Mucosa of descending colon (tissue), 3 donors: ENCODE data around the gene RBBP8NL. TPM values are rescaled to one million over a fixed set of nuclear protein-coding genes. Genes with fewer than 3 reads are reported as not detected.

Experiments used
- ATAC-seq: fragments of 200-7000 bp; cut with Tn5 transposase; one replicate; pipeline ENCODE4 v1.9.1; 2020; ENCODE audit warnings: mild to moderate bottlenecking, moderate library complexity
- DNase-seq, 3 donors: peaks; one replicate each; pipeline ENCODE4 v3.0.0-alpha.2; 2020
- H3K36me3 ChIP-seq: fragments of 200-600 bp; one replicate; pipeline ENCODE4 v1.8.0; 2021; ENCODE audit warnings: low read depth, mild to moderate bottlenecking
- H3K4me1 ChIP-seq: fragments of 200-600 bp; one replicate; pipeline ENCODE4 v1.8.0; 2021; ENCODE audit warnings: low read depth, mild to moderate bottlenecking
- H3K4me3 ChIP-seq: fragments of 200-600 bp; one replicate; pipeline ENCODE4 v1.8.0; 2021; ENCODE audit warnings: mild to moderate bottlenecking
- H3K9me3 ChIP-seq: fragments of 200-600 bp; one replicate; pipeline ENCODE4 v1.8.0; 2021; ENCODE audit warnings: mild to moderate bottlenecking
- intact Hi-C, 2 donors: fragments of 100-400 bp; cut with DNase I in 1 of 2; cut with micrococcal nuclease in 1 of 2; formaldehyde crosslinking; loops; one replicate each; pipeline versions ENCODE4 v1.11.0 to v1.11.1; 2022; cut with DNase I, micrococcal nuclease
- total RNA-seq, 3 donors: library from RNA; stranded (reverse); fragmentation: NEBNext Ultra II Directional in 2 of 3; extraction: Animal tissue kit (Norgen Biotek cat#: 25700) in 2 of 3; gene quantifications; one replicate each; pipeline versions ENCODE4 v1.2.1 to v1.2.4, GENCODE V29; 2021 to 2023
- TF ChIP-seq, protein P1 (sequence below): fragments of 200-600 bp; IDR thresholded peaks from one replicate; pipeline ENCODE4 v1.8.0; 2022; ENCODE audit warnings: antibody characterized with exemption, mild to moderate bottlenecking
- donor health status: DM: no; HTN: no; CAD: no; lungs with moderate emphysema.
- donor health status: DM: no; HTN: no; CAD: no.
- donor health status: DM: no; HTN: yes; CAD: no.

The RBBP8NL gene
- total RNA-seq, 3 donors from 2014 or later, result 2.3 to 7.0 (median 5.1) TPM

- peak; percentile 72 for ATAC-seq
- TF ChIP-seq, protein P1, sequence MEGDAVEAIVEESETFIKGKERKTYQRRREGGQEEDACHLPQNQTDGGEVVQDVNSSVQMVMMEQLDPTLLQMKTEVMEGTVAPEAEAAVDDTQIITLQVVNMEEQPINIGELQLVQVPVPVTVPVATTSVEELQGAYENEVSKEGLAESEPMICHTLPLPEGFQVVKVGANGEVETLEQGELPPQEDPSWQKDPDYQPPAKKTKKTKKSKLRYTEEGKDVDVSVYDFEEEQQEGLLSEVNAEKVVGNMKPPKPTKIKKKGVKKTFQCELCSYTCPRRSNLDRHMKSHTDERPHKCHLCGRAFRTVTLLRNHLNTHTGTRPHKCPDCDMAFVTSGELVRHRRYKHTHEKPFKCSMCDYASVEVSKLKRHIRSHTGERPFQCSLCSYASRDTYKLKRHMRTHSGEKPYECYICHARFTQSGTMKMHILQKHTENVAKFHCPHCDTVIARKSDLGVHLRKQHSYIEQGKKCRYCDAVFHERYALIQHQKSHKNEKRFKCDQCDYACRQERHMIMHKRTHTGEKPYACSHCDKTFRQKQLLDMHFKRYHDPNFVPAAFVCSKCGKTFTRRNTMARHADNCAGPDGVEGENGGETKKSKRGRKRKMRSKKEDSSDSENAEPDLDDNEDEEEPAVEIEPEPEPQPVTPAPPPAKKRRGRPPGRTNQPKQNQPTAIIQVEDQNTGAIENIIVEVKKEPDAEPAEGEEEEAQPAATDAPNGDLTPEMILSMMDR, result peak; percentile 33
- Histone ChIP-seq H3K4me1 (peaks cover 5% of the 10 kb centered on the region), H3K9me3 (no peaks in the 10 kb centered on the region), H3K36me3 (no peaks in the 10 kb centered on the region), H3K4me3 (no peak overlapping the region)
- DNase-seq, result peak in 2 of 3 donors; percentile 46 to 48
- intact Hi-C loops, result no loop called here
These were observed 22.8 kb upstream of the RBBP8NL start for GRCh38 chr20:62449951-62450691.

DNA sequence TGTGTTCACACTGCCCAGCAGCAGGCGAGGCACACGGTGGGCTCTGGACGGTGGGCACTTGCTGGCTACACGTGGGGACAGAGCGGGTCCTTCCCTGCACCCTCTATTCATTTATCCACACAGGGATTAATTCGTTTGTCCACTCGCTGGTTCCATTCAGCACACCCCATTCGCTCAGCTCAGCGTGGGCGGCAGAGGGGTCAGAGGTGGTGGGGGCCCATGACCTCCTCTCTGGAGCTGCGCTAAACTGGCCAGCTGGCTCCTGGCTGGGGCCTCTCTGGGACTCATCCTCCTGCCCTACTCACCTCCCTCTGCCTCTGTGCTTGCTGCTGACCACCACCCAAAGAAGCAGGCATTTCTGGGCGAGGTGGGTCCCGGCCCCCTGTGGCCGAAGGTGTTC lies 21.4 kb upstream of the RBBP8NL start:
- Histone ChIP-seq H3K36me3 (no peaks in the 10 kb centered on the region), H3K4me3 (no peak overlapping the region), H3K9me3 (no peaks in the 10 kb centered on the region), H3K4me1 (peaks cover 5% of the 10 kb centered on the region)
- TF ChIP-seq, protein P1, result no peak
- intact Hi-C loops, result no loop called here
- ATAC-seq (no peak), DNase-seq (no peak)

GRCh38 chr20:62448038-62448437 lies 20.7 kb upstream of the RBBP8NL start:
- TF ChIP-seq, protein P1, result no peak
- DNase-seq, result no peak
- intact Hi-C loops, result no loop called here
- Histone ChIP-seq H3K9me3 (no peaks in the 10 kb centered on the region), H3K4me1 (peaks cover 5% of the 10 kb centered on the region), H3K4me3 (no peak overlapping the region), H3K36me3 (no peaks in the 10 kb centered on the region)
- no peak for ATAC-seq

DNA sequence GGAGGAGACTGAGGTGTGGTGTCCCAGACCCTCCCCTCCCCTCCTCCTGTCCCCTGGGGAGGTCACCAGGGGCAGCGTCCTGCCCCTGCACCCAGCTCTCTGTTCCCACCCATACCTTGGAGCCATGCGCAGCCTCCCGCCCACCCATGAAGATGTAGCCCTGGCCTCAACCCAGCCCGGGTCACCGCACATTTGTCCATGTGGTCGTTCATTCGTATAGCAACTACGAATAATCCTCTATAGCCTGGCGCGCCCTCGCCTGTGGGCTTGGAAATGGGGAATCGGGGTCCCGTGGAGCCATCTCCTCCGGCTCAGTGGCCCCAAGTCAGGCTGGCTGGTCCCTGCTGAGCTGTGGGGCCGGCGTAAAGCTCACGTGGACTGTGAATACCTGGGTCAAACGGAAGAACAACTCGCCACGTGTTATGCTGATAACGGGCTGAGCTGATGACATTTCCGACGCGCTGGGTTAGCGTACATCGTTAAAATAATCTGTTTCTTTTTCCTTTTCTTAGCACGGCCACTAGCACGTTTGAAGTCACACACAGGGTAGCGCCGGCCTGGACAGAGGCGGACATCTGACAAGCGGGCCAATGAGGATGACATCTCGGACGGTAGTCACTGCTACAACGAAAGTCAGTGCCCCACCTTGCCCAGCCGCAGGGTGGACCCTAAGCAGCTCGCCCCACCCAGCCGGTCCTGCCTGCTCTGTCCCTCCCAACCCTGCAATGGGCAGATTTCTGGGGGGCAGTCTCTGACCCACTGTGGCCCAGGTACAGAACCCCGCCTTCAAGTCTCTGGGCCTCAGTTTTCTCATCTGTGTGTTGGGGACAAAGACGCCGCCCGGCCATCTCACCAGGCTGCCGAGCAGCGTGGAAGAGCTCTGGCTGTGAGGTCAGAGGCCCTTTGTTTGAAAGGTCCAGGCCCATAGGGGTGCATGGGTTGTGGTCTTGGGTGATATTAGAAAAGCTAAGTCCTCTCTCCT lies 19.8 kb upstream of the RBBP8NL start:
- Histone ChIP-seq H3K4me1 (peaks cover 5% of the 10 kb centered on the region), H3K36me3 (no peaks in the 10 kb centered on the region), H3K9me3 (no peaks in the 10 kb centered on the region), H3K4me3 (no peak overlapping the region)
- DNase-seq (no peak), ATAC-seq (no peak)
- TF ChIP-seq, protein P1, result no peak
- intact Hi-C loops, result no loop called here

GRCh38 chr20:62446481-62446880 lies 19.1 kb upstream of the RBBP8NL start:
- TF ChIP-seq, protein P1, result no peak
- ATAC-seq (no peak), DNase-seq (no peak)
- Histone ChIP-seq H3K36me3 (no peaks in the 10 kb centered on the region), H3K9me3 (no peaks in the 10 kb centered on the region), H3K4me3 (no peak overlapping the region), H3K4me1 (peaks cover 5% of the 10 kb centered on the region)
- intact Hi-C loops, result no loop called here
